Naive B cell (primary cell): ENCODE measurements around the gene ADAM11. TPM values are rescaled to one million over a fixed set of nuclear protein-coding genes. Genes with fewer than 3 reads are reported as not detected.

Experiments used
- ATAC-seq, 2 donors: fragments of 150-1000 bp; cut with Tn5 transposase; 2 replicates each; pipeline ENCODE4 v1.10.0; 2021; ENCODE audit warnings: low read depth in 2 of 2, mild to moderate bottlenecking in 2 of 2, moderate library complexity in 2 of 2
- DNase-seq: peaks from one replicate; pipeline ENCODE4 v3.0.0; 2022
- H3K27ac Mint-ChIP-seq, 6 donors: one replicate each; pipeline ENCODE4 v1.8.0; 2020 to 2022; ENCODE audit warnings: mild to moderate bottlenecking in 6 of 6, mixed read lengths in 6 of 6, moderate library complexity in 5 of 6, inconsistent platforms in 2 of 6
- H3K27me3 Mint-ChIP-seq, 3 donors: one replicate each; pipeline ENCODE4 v1.8.0; 2021 to 2022; ENCODE audit warnings: mixed read lengths in 3 of 3, mild to moderate bottlenecking in 1 of 3
- H3K36me3 Mint-ChIP-seq, 2 donors: one replicate each; pipeline ENCODE4 v1.8.0; 2020 to 2022; ENCODE audit warnings: mixed read lengths in 2 of 2, inconsistent platforms in 1 of 2, mild to moderate bottlenecking in 1 of 2
- H3K4me1 Mint-ChIP-seq, 3 donors: one replicate each; pipeline ENCODE4 v1.8.0; 2020 to 2022; ENCODE audit warnings: mixed read lengths in 3 of 3, inconsistent platforms in 1 of 3, mild to moderate bottlenecking in 1 of 3, moderate library complexity in 1 of 3
- H3K4me3 Mint-ChIP-seq, 8 donors: one replicate each; pipeline ENCODE4 v1.8.0; 2020 to 2022; ENCODE audit warnings: mild to moderate bottlenecking in 8 of 8, mixed read lengths in 8 of 8, moderate library complexity in 8 of 8, inconsistent platforms in 2 of 8
- H3K9me3 Mint-ChIP-seq, 7 donors: one replicate each; pipeline ENCODE4 v1.8.0; 2020 to 2022; ENCODE audit warnings: mixed read lengths in 7 of 7, mild to moderate bottlenecking in 5 of 7, inconsistent platforms in 2 of 7, moderate library complexity in 1 of 7
- polyA plus RNA-seq, 6 donors: library from polyadenylated mRNA; unstranded; fragments of 300-500 nt; fragmentation: Illumina TruSeq; gene quantifications; one replicate each; pipeline ENCODE4 v1.2.3, GENCODE V29; 2021; ENCODE audit warnings: low read depth in 6 of 6

The ADAM11 gene
- polyA plus RNA-seq, 6 donors from 2014 or later, result 0.13 TPM; not detected in 5

- Mint-ChIP-seq H3K4me3 (no peak overlapping the region), H3K27me3 (peaks cover 30 to 51% (median 34%) of the 10 kb centered on the region in 3 donors), H3K9me3 (no peaks in the 10 kb centered on the region), H3K4me1 (peaks cover 7 to 13% (median 11%) of the 10 kb centered on the region in 3 donors), H3K36me3 (peaks cover 0 to 7% of the 10 kb centered on the region in 2 donors), H3K27ac (no peak overlapping the region)
- DNase-seq, result no peak
- no peak for ATAC-seq
These were observed 69.1 kb downstream of the ADAM11 start for GRCh38 chr17:44827863-44828262.

- Mint-ChIP-seq H3K9me3 (no peaks in the 10 kb centered on the region), H3K36me3 (peaks cover 0 to 7% of the 10 kb centered on the region in 2 donors), H3K4me1 (peaks cover 7 to 13% (median 11%) of the 10 kb centered on the region in 3 donors), H3K27me3 (peaks cover 42 to 57% (median 46%) of the 10 kb centered on the region in 3 donors), H3K4me3 (peak overlapping the region; percentile 78 to 87 (median 83)), H3K27ac (peak overlapping the region in 2 of 6 donors; percentile 51 to 72)
- peak; percentile 5 for DNase-seq
- peak; percentile 12 to 21 for ATAC-seq
These were observed 70.2 kb downstream of the ADAM11 start for GRCh38 chr17:44828919-44829522.

- Mint-ChIP-seq H3K4me1 (peaks cover 7 to 13% (median 11%) of the 10 kb centered on the region in 3 donors), H3K9me3 (no peaks in the 10 kb centered on the region), H3K4me3 (peak within 1 kb of the TSS; percentile 82 to 93 (median 86)), H3K36me3 (peaks cover 0 to 7% of the 10 kb centered on the region in 2 donors), H3K27ac (peak within 1 kb of the TSS in 2 of 6 donors; percentile 51 to 72), H3K27me3 (peaks cover 42 to 62% (median 47%) of the 10 kb centered on the region in 3 donors)
- peak; percentile 61 to 67 for ATAC-seq
- DNase-seq, result peak; percentile 13
These were observed 71.0 kb downstream of the ADAM11 start, which contains the start of gene GJC1 for GRCh38 chr17:44829523-44830358. GJC1 (minus strand) TSS chr17:44830287; CDS start chr17:44805817, 24,470 bp downstream.

GRCh38 chr17:44830359-44831288 lies 71.8 kb downstream of the ADAM11 start:
- DNase-seq (peak; percentile 1), ATAC-seq (peak; percentile 34 to 42)
- H3K27ac Mint-ChIP-seq, result no peak overlapping the region

GRCh38 chr17:44831371-44831770 lies 72.6 kb downstream of the ADAM11 start:
- Mint-ChIP-seq H3K27ac (peak overlapping the region in 1 of 6 donors; percentile 67), H3K9me3 (no peaks in the 10 kb centered on the region), H3K27me3 (peaks cover 42 to 69% (median 47%) of the 10 kb centered on the region in 3 donors), H3K4me1 (peaks cover 7 to 13% (median 11%) of the 10 kb centered on the region in 3 donors), H3K36me3 (peaks cover 0 to 7% of the 10 kb centered on the region in 2 donors), H3K4me3 (peak overlapping the region in 6 of 8 donors; percentile 19 to 92 (median 39))
- DNase-seq, result no peak
- no peak for ATAC-seq

More at GRCh38 chr17:44830359-44831288, 71.8 kb downstream of the ADAM11 start:
- H3K4me1 Mint-ChIP-seq, result peaks cover 7 to 13% (median 11%) of the 10 kb centered on the region in 3 donors
- H3K4me3 Mint-ChIP-seq, result peak overlapping the region; percentile 70 to 93 (median 86)
- H3K36me3 Mint-ChIP-seq, result peaks cover 0 to 7% of the 10 kb centered on the region in 2 donors
- no peaks in the 10 kb centered on the region for H3K9me3 Mint-ChIP-seq
- H3K27me3 Mint-ChIP-seq, result peaks cover 42 to 69% (median 47%) of the 10 kb centered on the region in 3 donors

Other genes with a start within 250 kb of the ADAM11 start
- under 1 TPM; 0.21 to 0.52 (median 0.41) TPM for gene FZD2, start 201.5 kb upstream of the ADAM11 start, polyA plus RNA-seq
- under 1 TPM in 5 of 6 donors, not detected in 1; 0.10 to 0.73 (median 0.43) TPM for gene MEIOC, start 102.5 kb upstream of the ADAM11 start, polyA plus RNA-seq
- gene CCDC43, start 69.2 kb upstream of the ADAM11 start, polyA plus RNA-seq, result 10 to 100 TPM in 4 of 6 donors, 1 to 10 TPM in 2; 3.7 to 13.8 (median 11.1) TPM
- 1 to 10 TPM in 3 of 6 donors, under 1 TPM in 3; 0.40 to 1.7 (median 0.79) TPM for gene DBF4B, start 50.3 kb upstream of the ADAM11 start, polyA plus RNA-seq
- not detected for gene GJC1, start 71.3 kb downstream of the ADAM11 start, polyA plus RNA-seq
- gene HIGD1B, start 88.9 kb downstream of the ADAM11 start, polyA plus RNA-seq, result not detected
- gene EFTUD2, start 140.5 kb downstream of the ADAM11 start, polyA plus RNA-seq, result 10 to 100 TPM; 45.4 to 92.7 (median 66.5) TPM
- under 1 TPM in 5 of 6 donors, not detected in 1; 0.30 to 0.83 (median 0.66) TPM for gene GFAP, start 156.5 kb downstream of the ADAM11 start, polyA plus RNA-seq
- gene KIF18B, start 188.8 kb downstream of the ADAM11 start, polyA plus RNA-seq, result not detected
- gene C1QL1, start 209.3 kb downstream of the ADAM11 start, polyA plus RNA-seq, result not detected